NCI-H460 (cell line): ENCODE measurements around the gene HOXB7. TPM values are rescaled to one million over a fixed set of nuclear protein-coding genes. Genes with fewer than 3 reads are reported as not detected.

Experiments
- DNase-seq: peaks from one replicate; pipeline ENCODE4 v3.0.0-alpha.2; 2016; ENCODE audit warnings: low read depth; ENCODE audit errors: extremely low read depth
- total RNA-seq: library from RNA; depleted of rRNA; stranded (reverse); fragments of >200 nt; shearing (Covaris generic); gene quantifications from 2 replicates; pipeline ENCODE4 v1.2.3, GENCODE V29; 2014

Gene HOXB7
- total RNA-seq, 1 experiment from 2014 or later = 13.0 TPM

GRCh38 chr17:48586355-48587258 is 24.2 kb downstream of the HOXB7 start:
- DNase-seq = no peak

DNA sequence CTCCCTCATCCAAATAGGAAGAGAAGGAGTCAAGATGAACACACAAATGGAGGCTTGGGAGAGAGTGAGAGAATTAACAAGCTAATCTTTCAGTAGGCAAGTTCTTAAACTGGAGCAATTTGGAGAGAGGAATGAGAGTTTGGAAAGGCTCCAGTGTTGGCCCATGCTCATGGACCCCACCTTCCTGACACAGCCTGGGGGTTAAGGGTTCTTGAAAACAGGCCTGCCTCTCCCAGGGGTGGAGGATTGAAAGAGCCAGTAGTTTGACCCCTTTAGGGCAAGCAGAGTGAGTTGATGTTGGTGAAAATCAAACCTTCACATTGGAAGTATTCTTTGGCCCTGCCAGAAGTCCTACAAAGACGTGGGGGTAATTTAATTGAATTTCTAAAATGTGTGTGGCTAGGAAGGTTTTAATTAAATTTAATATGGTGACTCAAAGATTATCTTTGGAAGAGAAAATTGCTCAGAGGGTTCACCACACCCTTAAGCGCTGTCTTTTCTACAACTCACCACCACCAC is 26.5 kb downstream of the HOXB7 start:
- DNase-seq = no peak

GRCh38 chr17:48583708-48584222 is 27.1 kb downstream of the HOXB7 start:
- no peak for DNase-seq

- no peak for DNase-seq
Observed at GRCh38 chr17:48582750-48583069, 28.1 kb downstream of the HOXB7 start.

- DNase-seq = no peak
Observed at GRCh38 chr17:48579760-48580554, 30.9 kb downstream of the HOXB7 start.

- no peak for DNase-seq
Observed at GRCh38 chr17:48579471-48579759, 31.4 kb downstream of the HOXB7 start.

- no peak for DNase-seq
Observed at GRCh38 chr17:48578616-48579470, 32.0 kb downstream of the HOXB7 start.

- no peak for DNase-seq
Observed at GRCh38 chr17:48577946-48578615, 32.7 kb downstream of the HOXB7 start, which contains the start of gene HOXB4. Gene HOXB4 (minus strand): TSS chr17:48578350. CDS start chr17:48578319, 31 bp downstream.

- no peak for DNase-seq
Observed at GRCh38 chr17:48577330-48577945, 33.4 kb downstream of the HOXB7 start.

DNA sequence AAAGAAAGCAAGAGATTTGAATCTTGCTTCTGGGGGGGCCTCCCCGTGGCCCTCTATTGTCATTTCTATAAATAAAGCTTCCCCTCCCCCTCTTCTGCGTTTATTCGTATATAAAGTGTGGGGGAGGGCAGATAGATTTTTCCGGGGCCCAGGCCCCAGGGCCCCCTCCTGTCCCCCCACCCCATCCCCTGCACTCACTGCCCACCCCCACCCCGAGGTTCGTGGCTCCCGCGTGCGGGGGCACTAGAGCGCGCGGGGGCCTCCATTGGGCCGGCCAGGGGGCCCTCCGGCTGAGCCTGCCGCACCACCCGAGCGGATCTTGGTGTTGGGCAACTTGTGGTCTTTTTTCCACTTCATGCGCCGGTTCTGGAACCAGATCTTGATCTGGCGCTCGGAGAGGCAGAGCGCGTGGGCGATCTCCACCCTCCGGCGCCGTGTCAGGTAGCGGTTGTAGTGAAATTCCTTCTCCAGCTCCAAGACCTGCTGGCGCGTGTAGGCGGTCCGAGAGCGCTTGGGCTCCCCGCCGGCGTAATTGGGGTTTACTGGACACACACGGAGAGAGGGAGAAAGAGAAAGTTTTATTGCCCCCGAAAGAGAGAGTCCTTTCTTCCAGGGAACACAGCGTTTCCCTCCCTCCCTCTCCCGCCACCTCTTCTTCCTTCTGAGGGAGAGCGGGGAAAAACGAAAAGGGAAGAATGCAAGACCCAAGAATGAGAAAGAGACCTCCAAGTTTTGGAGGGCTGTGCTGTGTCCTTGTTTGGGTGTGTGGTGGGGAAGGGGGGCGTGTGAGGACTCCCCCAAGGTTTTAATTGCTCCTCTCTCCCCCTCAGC is 34.1 kb downstream of the HOXB7 start:
- no peak for DNase-seq

DNA sequence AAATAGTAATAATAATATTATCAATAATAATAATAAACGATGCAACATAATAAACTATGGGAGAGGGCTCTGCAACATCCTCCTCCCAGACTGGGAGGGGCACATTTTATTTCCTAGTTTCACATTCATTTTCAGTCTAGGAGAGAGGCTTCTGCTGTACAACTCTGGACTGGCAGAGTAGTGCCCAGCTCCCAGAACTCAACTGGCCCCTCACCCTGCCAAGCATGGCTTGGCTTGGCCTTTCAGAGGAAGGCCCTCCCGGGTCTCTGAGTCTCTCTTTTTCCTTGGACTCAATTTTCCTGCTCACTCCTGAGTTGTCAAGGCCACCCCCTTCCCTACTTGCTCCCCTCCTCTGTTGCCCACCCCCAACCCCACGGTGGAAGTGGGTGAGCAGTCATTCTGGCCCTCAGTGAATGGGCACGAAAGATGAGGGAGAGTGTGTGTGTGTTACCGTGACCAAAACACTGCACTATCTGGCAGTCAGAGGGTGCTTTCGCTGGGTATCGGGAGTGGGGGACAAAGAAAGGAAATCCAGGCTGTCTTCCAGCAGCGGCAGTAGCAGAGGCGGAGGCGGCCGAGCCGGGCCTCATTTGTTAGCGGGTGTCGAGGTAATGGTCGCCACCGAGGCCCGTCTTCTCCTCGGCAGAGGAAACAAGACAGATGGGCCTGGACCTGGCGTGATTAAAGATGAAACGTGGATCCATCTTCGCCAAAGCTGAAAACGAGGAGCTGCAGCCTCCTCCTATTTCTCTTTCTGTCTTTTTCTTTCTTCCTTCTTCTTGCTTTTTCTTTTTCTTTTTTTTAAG is 34.9 kb downstream of the HOXB7 start:
- DNase-seq = no peak

GRCh38 chr17:48575066-48575582 is 35.7 kb downstream of the HOXB7 start:
- DNase-seq = no peak

DNA sequence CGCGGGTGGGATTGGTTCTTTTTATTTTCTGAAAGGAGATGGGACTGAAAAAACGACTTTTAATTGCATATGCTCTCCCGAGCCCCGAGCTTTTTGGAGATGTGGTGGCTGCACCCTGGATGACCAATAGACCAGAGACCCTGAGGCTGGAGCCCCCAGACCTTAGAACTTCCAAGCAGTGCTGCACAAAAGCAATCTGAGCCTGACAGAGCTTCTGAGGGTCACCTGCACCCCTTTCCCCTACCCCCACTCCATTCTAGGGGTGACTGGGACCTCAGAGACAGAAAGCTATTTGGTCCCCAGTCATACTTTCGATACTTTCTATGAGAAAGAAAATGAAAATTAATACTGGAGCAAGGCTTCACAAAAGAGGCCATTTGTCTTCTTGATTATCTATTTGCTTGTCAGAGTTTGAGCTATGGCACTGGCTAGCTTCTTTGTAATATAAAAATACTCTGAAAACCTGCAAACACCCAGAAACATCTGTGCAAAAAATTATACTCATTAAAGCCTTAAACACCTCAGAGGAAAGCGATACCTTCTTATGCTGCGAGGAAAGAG is 36.2 kb downstream of the HOXB7 start:
- DNase-seq = no peak

DNA sequence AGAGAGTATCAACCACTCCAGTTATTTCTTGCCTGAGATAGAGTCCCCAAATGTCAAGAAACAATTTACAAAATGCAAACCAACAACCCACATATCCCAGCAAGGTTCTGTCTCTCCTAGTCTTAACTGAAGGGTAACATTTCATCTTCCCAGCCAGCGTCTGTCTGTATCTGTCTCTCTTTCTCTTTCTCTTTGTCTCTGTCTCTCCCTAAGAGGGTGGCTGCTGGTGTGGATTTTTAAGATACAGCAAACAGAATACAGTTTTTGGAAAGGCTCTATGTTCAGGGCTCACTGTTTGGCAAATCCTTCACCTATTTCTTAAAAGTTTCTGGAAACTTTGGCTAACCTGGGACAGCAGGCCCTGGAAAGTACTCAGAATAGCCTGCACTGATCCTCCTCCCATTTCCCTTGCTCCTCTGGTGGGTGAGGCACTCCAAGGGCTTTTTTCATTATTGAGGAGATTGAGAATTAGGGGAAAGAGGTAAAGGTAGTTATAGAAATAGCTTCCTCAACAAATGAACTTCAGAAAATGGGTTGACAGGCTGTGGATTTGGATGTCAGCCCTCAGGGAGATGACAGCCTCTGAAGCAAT is 38.9 kb downstream of the HOXB7 start:
- no peak for DNase-seq

DNA sequence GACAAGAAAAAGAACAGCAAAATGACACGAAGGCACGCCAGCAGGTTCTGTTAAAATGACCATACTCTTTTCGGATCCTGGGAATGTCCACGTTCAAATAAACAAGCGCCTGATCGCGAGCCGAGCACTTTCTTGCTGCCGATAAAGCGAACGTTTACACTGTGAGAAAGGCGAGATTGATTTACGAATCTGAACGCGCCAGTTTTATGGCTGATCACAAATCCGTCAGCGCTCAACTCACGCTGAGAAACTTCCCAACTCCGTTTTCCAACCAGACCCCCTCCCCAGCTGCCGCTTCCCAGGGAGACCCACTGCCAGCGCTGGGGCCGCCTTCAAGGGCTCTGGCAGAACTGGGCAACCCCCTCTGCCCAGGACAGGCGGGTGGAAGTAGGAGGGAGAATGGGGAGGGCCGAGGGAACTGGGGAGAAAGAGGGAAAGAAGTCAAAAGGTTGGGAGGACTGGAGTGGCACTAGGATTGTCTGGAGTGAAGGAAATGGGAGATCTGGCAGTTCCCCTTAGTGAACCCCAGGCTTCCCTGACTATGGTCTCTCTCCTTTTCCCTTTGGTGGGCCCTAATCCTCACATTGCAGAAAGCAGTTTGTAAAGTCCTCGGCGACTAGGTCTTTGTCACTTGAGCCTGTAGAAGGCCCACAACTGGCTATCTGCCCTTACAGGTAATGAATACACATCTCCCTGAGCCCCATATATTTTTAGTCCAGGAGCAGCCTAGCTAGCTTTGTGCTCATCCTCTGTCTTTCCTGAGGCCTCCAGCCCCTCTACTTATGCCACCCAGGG is 39.6 kb downstream of the HOXB7 start:
- DNase-seq = no peak
